ENCODE results near the gene IPO8.
"Not testable (repeated sequence)": the region's sequence is repeated elsewhere in the genome, so short reads cannot be mapped to it uniquely, and the experiment has no call there.

Gene IPO8

DNA sequence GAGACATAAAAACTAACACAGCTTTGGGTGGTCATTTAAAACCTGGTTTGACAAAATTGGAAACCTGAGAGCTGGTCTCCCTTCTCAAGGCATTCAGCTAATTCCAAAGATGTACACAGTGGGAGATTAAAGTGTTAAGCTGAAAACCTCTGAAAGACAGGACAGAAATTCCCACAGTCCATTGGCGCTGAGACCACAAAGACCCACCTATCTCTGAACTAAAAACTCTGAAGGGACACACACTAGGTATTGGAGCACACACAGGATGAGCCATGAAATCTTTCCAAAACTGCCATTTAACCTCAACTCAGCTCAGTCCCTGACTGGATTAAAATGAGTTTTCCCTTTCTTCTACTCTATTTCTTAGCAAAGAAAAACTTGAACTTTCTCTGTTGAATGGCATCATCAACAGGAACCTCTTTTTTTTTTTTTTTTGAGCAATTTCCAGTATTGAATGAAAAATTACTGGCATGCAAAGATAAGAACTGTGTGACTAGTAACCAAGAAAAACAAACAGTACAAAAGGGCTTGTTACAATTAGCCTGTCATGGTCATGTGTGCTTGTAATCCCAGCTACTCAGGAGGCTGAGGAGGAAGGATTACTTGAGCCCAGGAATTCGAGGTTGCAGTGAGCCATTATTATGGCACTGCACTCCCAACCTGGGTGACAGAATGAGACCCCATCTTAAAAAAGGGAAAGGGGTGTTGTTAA lies 82.4 kb downstream of the IPO8 start:
- TF ChIP-seq, protein P1, sequence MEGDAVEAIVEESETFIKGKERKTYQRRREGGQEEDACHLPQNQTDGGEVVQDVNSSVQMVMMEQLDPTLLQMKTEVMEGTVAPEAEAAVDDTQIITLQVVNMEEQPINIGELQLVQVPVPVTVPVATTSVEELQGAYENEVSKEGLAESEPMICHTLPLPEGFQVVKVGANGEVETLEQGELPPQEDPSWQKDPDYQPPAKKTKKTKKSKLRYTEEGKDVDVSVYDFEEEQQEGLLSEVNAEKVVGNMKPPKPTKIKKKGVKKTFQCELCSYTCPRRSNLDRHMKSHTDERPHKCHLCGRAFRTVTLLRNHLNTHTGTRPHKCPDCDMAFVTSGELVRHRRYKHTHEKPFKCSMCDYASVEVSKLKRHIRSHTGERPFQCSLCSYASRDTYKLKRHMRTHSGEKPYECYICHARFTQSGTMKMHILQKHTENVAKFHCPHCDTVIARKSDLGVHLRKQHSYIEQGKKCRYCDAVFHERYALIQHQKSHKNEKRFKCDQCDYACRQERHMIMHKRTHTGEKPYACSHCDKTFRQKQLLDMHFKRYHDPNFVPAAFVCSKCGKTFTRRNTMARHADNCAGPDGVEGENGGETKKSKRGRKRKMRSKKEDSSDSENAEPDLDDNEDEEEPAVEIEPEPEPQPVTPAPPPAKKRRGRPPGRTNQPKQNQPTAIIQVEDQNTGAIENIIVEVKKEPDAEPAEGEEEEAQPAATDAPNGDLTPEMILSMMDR (IDR thresholded peaks at IDR 0.05; ENCODE audit: low read length, missing control alignments) = no peak
- peak; percentile 91 for DNase-seq (ENCODE audit: low read depth)
- H3K4me3 ChIP-seq (replicated peaks; ENCODE audit: low read depth, low read length) = no peak overlapping the region

DNA sequence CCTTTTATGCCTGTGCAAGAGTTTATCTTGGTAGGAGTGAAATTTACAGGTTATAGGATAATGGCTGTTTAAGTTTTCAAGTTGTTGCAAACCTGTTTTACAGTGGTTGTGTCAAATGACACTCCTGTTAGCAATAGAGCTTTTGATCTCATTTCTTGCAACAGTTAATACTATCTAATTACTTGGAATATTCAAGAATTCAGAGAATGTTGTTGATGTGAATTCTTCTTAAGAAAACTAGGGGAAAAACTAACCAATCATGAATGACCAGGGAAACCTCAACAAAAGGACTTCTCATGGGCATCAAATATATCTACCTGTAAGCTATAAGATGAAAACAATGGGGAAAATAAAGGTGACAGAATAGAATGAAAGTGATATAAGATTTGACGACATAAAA lies 85.0 kb downstream of the IPO8 start:
- H3K4me3 ChIP-seq (replicated peaks; ENCODE audit: low read depth, low read length) = no peak overlapping the region
- TF ChIP-seq, protein P1 (IDR thresholded peaks at IDR 0.05; ENCODE audit: low read length, missing control alignments) = no peak
- DNase-seq (ENCODE audit: low read depth) = no peak

DNA sequence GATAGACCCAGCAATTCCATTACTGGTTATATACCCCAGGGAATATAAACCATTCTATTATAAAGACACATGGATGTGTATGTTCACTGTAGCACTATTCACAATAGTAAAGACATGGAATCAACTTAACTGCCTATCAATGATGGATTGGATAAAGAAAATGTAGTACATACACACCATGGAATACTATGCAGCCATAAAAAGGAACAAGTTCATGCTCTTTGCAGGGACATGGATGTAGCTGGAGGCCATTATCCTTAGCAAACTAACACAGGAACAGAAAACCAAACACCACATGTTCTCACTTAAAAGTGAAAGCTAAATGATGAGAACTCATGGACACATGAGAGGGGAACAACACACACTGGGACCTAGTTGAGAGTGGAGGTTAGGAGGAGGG lies 85.8 kb downstream of the IPO8 start:
- not testable (repeated sequence) for H3K4me3 ChIP-seq (replicated peaks; ENCODE audit: low read depth, low read length); DNase-seq (ENCODE audit: low read depth)

DNA sequence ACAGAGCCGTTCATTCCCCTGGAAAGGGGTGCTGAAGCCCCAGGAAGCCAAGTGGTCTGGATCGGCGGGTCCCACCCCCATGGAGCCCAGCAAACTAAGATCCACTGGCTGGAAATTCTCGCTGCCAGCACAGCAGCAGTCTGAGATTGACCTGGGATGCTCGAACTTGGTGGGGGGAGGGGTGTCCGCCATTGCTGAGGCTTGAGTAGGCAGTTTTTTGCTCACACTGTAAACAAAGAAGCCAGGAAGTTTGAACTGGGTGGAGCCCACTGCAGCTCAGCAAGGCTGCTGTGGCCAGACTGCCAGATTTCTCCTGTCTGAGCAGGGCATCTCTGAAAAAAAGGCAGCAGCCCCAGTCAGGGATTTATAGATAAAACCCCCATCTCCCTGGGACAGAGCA lies 91.4 kb downstream of the IPO8 start:
- H3K4me3 ChIP-seq (replicated peaks; ENCODE audit: low read depth, low read length) = not testable (repeated sequence)
- DNase-seq (ENCODE audit: low read depth) = peak; percentile 16

DNA sequence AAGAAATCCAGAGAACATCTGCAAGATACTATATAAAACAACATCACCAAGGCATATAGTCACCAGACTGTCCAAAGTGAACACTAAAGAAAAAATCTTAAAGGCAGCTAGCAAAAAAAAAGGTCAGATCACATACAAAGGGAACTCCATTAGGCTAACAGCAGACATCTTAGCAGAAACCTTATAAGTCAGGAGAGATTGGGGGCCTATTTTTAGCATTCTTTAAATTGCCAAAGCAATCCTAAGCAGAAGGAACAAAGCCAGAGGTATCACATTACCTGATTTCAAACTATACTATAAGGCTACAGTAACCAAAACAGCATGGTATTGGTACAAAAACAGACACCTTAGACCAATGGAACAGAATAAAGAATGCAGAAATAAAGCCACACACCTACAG lies 92.5 kb downstream of the IPO8 start:
- TF ChIP-seq, protein P1 (IDR thresholded peaks at IDR 0.05; ENCODE audit: low read length, missing control alignments) = no peak

DNA sequence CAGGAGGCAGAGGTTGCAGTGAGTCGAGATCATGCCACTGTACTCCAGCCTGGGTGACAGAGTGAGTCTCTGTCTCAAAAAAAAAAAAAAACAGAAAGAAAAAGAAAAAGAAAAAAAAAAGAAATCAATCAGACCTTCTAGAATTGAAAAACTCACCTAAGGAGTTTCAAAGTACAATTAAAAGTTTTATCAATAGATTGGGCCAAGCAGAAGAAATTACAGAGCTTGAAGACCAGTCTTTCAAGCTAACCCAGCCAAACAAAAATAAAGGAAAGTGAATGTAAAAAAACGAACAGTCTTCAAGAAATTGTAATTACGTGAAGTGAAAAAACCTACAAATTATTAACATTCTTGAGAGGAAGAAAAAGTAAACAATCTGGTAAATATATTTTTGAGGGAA lies 93.0 kb downstream of the IPO8 start:
- TF ChIP-seq, protein P1 (IDR thresholded peaks at IDR 0.05; ENCODE audit: low read length, missing control alignments) = no peak
- H3K4me3 ChIP-seq (replicated peaks; ENCODE audit: low read depth, low read length) = no peak overlapping the region
- DNase-seq (ENCODE audit: low read depth) = no peak

More for the DNA sequence above, 92.5 kb downstream of the IPO8 start:
- no peak for DNase-seq (ENCODE audit: low read depth)
- no peak overlapping the region for H3K4me3 ChIP-seq (replicated peaks; ENCODE audit: low read depth, low read length)

DNA sequence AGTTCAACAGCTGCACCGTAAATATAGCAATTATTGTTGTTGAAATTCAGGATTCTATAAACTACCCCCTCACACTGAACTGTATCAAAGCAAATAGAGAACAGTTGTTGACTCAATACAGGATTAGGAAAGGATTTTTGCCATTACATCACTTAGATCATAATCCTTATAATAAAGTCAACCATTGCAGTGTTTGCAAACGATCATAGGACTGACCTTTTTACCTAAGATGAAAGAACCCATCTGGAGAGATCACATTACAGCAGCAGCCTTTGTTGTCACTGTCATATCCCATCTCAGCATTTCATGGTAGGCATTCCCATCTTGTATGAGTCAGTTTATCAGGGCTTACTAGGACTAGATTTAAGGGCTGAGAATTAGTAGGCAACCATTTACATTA lies 96.1 kb downstream of the IPO8 start:
- TF ChIP-seq, protein P1 (IDR thresholded peaks at IDR 0.05; ENCODE audit: low read length, missing control alignments) = no peak
- H3K4me3 ChIP-seq (replicated peaks; ENCODE audit: low read depth, low read length) = no peak overlapping the region
- DNase-seq (ENCODE audit: low read depth) = peak; percentile 18

DNA sequence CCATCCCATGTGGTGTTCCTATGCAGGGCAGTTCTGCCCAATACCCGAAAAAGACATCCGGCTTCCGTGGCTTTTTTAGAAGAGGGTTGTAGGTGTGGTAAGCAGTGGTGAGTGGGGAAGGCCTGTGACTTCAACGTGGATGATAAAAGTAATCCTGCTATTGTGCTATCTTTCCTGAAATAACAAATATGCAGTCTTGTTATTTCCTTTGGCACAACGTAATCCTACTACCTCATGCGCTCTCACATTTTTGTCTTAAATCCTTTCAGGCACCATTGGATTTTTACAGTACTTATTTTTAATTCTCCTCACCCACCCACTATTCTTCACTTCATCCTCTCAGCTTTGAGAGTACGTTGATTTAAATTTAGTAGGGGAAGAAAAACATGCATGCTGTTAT lies 96.8 kb downstream of the IPO8 start:
- H3K4me3 ChIP-seq (replicated peaks; ENCODE audit: low read depth, low read length) = no peak overlapping the region
- TF ChIP-seq, protein P1 (IDR thresholded peaks at IDR 0.05; ENCODE audit: low read length, missing control alignments) = no peak
- peak; percentile 41 for DNase-seq (ENCODE audit: low read depth)
